ENCODE measurements around the gene MARVELD1.

- TF ChIP-seq CTCF (conservative IDR thresholded peaks at IDR 0.05; ENCODE audit: low read length) (no peak), EZH2phosphoT487 (IDR thresholded peaks at IDR 0.05; ENCODE audit: borderline replicate concordance, low read depth, low read length) (no peak)
Observed at GRCh38 chr10:97764519-97764931, 51.0 kb downstream of the MARVELD1 start.
